Keratinocyte (primary cell): Measurements from ENCODE around the gene ZBTB20.

Experiments used
- EZH2 ChIP-seq: IDR thresholded peaks from one replicate; pipeline ENCODE4 v1.6.1; 2012; ENCODE audit warnings: inconsistent platforms, mild to moderate bottlenecking, low read length, moderate library complexity
- TF ChIP-seq, protein P1 (sequence below), 3 experiments: IDR thresholded peaks in 1 of 3; conservative IDR thresholded peaks in 1 of 3; optimal IDR thresholded peaks in 1 of 3; 2 replicates in 2 of 3; 3 replicates in 1 of 3; pipeline versions ENCODE3 to v1.5.1; 2011; ENCODE audit warnings: low read length in 3 of 3, mild to moderate bottlenecking in 3 of 3, moderate library complexity in 2 of 3, control low read depth in 1 of 3, inconsistent platforms in 1 of 3; ENCODE audit not compliant: insufficient read depth in 2 of 3; ENCODE audit errors: extremely low read depth in 1 of 3

GRCh38 chr3:114361391-114361790 is 785.7 kb downstream of the ZBTB20 start:
- no peak for TF ChIP-seq EZH2
- TF ChIP-seq, protein P1, sequence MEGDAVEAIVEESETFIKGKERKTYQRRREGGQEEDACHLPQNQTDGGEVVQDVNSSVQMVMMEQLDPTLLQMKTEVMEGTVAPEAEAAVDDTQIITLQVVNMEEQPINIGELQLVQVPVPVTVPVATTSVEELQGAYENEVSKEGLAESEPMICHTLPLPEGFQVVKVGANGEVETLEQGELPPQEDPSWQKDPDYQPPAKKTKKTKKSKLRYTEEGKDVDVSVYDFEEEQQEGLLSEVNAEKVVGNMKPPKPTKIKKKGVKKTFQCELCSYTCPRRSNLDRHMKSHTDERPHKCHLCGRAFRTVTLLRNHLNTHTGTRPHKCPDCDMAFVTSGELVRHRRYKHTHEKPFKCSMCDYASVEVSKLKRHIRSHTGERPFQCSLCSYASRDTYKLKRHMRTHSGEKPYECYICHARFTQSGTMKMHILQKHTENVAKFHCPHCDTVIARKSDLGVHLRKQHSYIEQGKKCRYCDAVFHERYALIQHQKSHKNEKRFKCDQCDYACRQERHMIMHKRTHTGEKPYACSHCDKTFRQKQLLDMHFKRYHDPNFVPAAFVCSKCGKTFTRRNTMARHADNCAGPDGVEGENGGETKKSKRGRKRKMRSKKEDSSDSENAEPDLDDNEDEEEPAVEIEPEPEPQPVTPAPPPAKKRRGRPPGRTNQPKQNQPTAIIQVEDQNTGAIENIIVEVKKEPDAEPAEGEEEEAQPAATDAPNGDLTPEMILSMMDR (optimal IDR thresholded peaks at IDR 0.05 in 1 of 3, IDR thresholded peaks at IDR 0.05 in 1 of 3, conservative IDR thresholded peaks at IDR 0.05 in 1 of 3; ENCODE audit: extremely low read depth in 1 of 3, insufficient read depth in 2 of 3, low read length in 3 of 3): no peak
